Dedifferentiated amniotic fluid mesenchymal stem cell (primary cell): ENCODE results near the gene GRM3.

ENCODE experiments used
- DNase-seq: peaks from one replicate; pipeline ENCODE4 v3.0.0-alpha.2; 2016; ENCODE audit errors: extremely low spot score

GRM3 gene

DNA sequence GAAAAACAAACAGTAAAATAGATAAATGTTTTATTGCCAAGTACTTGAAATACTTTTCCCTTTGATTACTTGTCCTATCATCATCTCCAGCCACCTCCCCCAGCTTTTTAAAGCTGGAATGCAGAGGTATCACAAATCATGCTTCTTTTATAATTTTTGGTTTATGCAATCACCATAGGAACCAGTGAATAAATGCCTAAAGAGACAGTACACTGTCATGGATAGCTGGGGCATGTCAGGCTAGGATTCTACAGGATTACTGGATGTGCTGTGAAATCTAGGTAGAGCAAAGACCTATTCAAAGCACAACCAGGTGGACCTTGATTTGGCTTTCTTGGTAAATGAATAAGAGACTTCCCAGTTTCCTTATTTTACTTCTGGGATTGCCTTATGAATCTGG lies 257.2 kb downstream of the GRM3 start:
- DNase-seq, result no peak

DNA sequence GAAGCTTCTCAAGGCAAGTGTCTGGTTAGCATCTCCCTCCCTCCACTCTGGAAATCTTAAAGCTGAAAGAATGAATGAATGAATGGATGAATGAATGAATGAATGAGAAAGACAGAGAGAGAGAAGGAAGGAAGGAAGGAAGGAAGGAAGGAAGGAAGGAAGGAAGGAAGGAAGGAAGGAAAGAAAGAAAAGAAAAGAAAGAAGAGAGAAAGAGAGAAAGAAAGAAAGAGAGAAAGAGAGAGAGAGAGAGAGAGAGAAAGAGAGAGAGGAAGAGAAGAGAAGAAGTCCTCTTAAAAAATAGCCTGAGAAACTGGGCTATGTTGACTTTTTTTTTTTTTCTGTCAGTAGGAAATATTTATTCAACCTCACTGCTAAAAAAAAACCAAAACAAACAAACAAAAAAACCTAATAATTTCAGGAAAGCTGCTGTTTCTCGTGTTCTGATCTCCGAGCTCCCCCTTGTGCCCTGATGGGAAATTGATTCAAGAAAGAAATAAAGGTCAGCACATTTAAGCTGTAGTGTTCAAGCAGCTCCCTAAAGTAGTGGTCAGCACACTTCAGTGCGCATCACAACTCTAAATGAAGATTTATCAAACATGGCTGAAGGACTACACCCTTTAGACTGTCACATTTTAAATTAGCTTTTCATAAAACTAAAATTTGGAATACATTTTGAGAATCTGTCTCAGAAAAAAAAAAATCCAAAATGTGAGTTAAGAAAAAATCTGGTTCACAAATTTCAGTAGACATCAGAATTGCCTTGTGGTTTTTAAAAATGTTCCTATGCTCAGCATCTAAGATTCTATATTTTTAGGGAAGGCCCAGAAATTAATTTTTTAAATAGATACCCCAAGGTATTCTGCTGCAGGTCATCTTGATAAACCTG lies 261.5 kb downstream of the GRM3 start:
- peak; percentile 58 for DNase-seq

DNA sequence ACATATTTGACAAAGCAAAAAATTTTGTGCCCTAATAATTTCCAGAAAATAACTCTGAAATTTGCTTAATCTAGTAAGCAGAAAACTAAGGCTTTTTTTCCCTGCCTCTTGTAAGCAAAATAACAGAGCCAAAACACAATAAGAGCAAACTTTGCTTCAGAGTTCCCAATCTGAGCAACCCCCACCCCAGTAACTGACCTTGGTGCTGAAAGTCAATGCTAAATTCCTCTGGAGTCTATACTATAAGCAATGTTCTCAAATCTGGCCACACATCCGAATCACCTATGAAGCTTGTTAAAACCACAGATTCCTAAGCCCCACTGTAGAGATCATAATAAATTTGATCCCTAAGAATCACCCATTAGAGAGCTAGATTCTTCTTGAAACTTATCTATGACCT lies 265.2 kb downstream of the GRM3 start:
- DNase-seq, result no peak

DNA sequence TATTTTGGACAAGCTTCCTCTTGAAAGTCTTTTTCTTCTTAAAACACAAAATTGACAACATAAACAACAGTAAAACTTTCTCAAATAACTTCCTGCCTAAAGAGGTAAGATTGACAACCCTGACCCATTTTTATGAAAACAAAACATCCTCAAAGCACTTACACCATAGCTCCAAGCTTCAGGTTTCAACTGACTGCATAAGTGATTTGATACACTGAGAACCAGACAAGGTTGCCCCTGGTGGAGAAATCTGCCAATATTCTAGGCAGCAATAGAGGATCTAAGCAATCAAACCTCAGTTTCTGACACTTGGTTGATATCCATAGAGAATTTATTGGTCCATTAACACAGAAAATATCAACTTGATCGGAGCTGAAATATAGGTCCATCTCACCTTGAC lies 267.9 kb downstream of the GRM3 start:
- DNase-seq, result no peak

DNA sequence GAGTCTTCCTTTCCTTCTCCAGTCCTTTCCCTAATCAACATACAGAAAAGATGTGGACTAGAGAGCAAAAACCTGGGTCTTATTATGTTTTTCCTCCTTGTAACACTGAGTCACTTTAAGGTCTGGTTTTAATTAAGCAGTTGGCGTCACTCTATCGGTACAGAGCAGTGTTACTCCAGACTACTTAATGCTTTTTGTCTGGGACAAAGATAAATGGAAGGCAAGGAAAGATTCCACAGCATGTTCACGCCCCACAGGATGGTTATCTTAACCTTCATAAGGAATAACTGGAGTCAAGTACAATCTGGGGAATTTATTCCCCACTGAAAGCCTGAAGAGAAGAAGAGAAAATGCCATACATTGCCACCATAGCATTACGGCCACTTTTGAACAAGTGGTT lies 270.0 kb downstream of the GRM3 start:
- peak; percentile 58 for DNase-seq
